GM23338 (cell line): ENCODE measurements around the gene LDHAL6A. TPM values are rescaled to one million over a fixed set of nuclear protein-coding genes. Genes with fewer than 3 reads are reported as not detected.
A peak's percentile ranks its signal among the peaks of the same experiment; 100 is the strongest.

ENCODE experiments used
- ATAC-seq: fragments of 200-7000 bp; cut with Tn5 transposase; 3 replicates; pipeline ENCODE4 v1.9.1; 2020
- DNase-seq: peaks from one replicate; pipeline ENCODE4 v3.0.0-alpha.2; 2015; ENCODE audit warnings: low spot score
- H2AFZ ChIP-seq: fragments of 200-600 bp; sonication (generic); 2 replicates; pipeline ENCODE4 v1.8.0; 2016; ENCODE audit warnings: antibody characterized with exemption, mild to moderate bottlenecking, moderate library complexity
- H3F3A ChIP-seq: fragments of 200-600 bp; sonication (generic); replicated peaks from 2 replicates; pipeline ENCODE4 v1.8.0; 2017; ENCODE audit warnings: antibody characterized with exemption, mixed run types, low read depth
- H3K27ac ChIP-seq: fragments of 200-600 bp; sonication (generic); 2 replicates; pipeline ENCODE4 v1.6.1; 2016; ENCODE audit warnings: low read depth
- H3K27me3 ChIP-seq: fragments of 200-600 bp; sonication (generic); 2 replicates; pipeline ENCODE4 v1.8.0; 2016; ENCODE audit warnings: mild to moderate bottlenecking, mixed run types, moderate library complexity; ENCODE audit not compliant: insufficient read depth
- H3K36me3 ChIP-seq: fragments of 200-600 bp; sonication (generic); 2 replicates; pipeline ENCODE4 v1.8.0; 2016; ENCODE audit warnings: mild to moderate bottlenecking; ENCODE audit not compliant: insufficient read depth
- H3K4me1 ChIP-seq: fragments of 200-600 bp; sonication (generic); 2 replicates; pipeline ENCODE4 v1.8.0; 2016; ENCODE audit warnings: mild to moderate bottlenecking, moderate library complexity; ENCODE audit not compliant: insufficient read depth
- H3K4me2 ChIP-seq: fragments of 200-600 bp; sonication (generic); 2 replicates; pipeline ENCODE4 v1.7.1; 2017; ENCODE audit warnings: mixed run types
- H3K4me3 ChIP-seq: fragments of 200-600 bp; sonication (generic); 2 replicates; pipeline ENCODE4 v1.6.1; 2016; ENCODE audit warnings: mixed run types
- H3K79me2 ChIP-seq: fragments of 200-600 bp; sonication (generic); replicated peaks from 2 replicates; pipeline ENCODE4 v1.8.0; 2017; ENCODE audit warnings: mild to moderate bottlenecking; ENCODE audit not compliant: insufficient read depth
- H3K9me2 ChIP-seq: fragments of 200-600 bp; sonication (generic); 2 replicates; pipeline ENCODE4 v1.8.0; 2017; ENCODE audit not compliant: insufficient read depth
- H4K20me1 ChIP-seq: fragments of 200-600 bp; sonication (generic); replicated peaks from 2 replicates; pipeline ENCODE4 v1.8.0; 2017; ENCODE audit warnings: mild to moderate bottlenecking; ENCODE audit not compliant: insufficient read depth
- H3K27ac Mint-ChIP-seq: 2 replicates; pipeline ENCODE4 v1.8.0; 2020; ENCODE audit warnings: inconsistent platforms, mild to moderate bottlenecking, moderate library complexity, mixed read lengths
- H3K27me3 Mint-ChIP-seq: 3 replicates; pipeline ENCODE4 v1.8.0; 2022; ENCODE audit warnings: low read depth, mild to moderate bottlenecking, moderate library complexity, mixed read lengths, inconsistent platforms; ENCODE audit not compliant: insufficient read depth, poor library complexity
- H3K36me3 Mint-ChIP-seq: 3 replicates; pipeline ENCODE4 v1.8.0; 2021; ENCODE audit warnings: low read depth, mild to moderate bottlenecking, inconsistent platforms, moderate library complexity, mixed read lengths
- H3K4me1 Mint-ChIP-seq: 3 replicates; pipeline ENCODE4 v1.8.0; 2020; ENCODE audit warnings: mild to moderate bottlenecking, inconsistent platforms, mixed read lengths
- H3K4me3 Mint-ChIP-seq: 3 replicates; pipeline ENCODE4 v1.8.0; 2021; ENCODE audit warnings: moderate library complexity, mild to moderate bottlenecking, inconsistent platforms, mixed read lengths
- H3K9me3 Mint-ChIP-seq: 3 replicates; pipeline ENCODE4 v1.8.0; 2020; ENCODE audit warnings: moderate library complexity, mild to moderate bottlenecking, inconsistent platforms, mixed read lengths
- CREB1 ChIP-seq: fragments of 250-450 bp; sonication (Bioruptor Pico); IDR thresholded peaks from 2 replicates; pipeline ENCODE4 v1.5.0; 2020; ENCODE audit warnings: low read depth, mild to moderate bottlenecking, moderate library complexity
- EZH2phosphoT487 ChIP-seq: fragments of 200-600 bp; sonication (generic); IDR thresholded peaks from one replicate; pipeline ENCODE4 v1.8.1; 2018; ENCODE audit warnings: antibody characterized with exemption; ENCODE audit not compliant: unreplicated experiment
- NANOG ChIP-seq: IDR thresholded peaks from 2 replicates; pipeline ENCODE4 v1.6.1; 2016; ENCODE audit warnings: antibody characterized with exemption, borderline replicate concordance
- POLR2AphosphoS5 ChIP-seq: IDR thresholded peaks from 2 replicates; pipeline ENCODE4 v1.6.1; 2016; ENCODE audit warnings: antibody characterized with exemption, low read depth
- REST ChIP-seq: IDR thresholded peaks from one replicate; pipeline ENCODE4 v1.6.1; 2018; ENCODE audit warnings: antibody characterized with exemption; ENCODE audit not compliant: unreplicated experiment
- STAT1 ChIP-seq: IDR thresholded peaks from one replicate; pipeline ENCODE4 v1.6.1; 2016; ENCODE audit warnings: antibody characterized with exemption; ENCODE audit not compliant: unreplicated experiment
- ZNF114 ChIP-seq: fragments of 250-450 bp; sonication (Bioruptor Pico); IDR thresholded peaks from 2 replicates; pipeline ENCODE4 v1.5.0; 2020; ENCODE audit warnings: mild to moderate bottlenecking, moderate library complexity
- ZNF331 ChIP-seq: fragments of 250-450 bp; sonication (Bioruptor Pico); IDR thresholded peaks from 2 replicates; pipeline ENCODE4 v1.5.0; 2020; ENCODE audit warnings: low read depth, mild to moderate bottlenecking, moderate library complexity
- ZNF462 ChIP-seq: fragments of 250-450 bp; sonication (Bioruptor Pico); IDR thresholded peaks from 2 replicates; pipeline ENCODE4 v1.5.0; 2020; ENCODE audit warnings: mild to moderate bottlenecking, moderate library complexity
- polyA plus RNA-seq: library from polyadenylated mRNA; unstranded; fragments of >200 nt; fragmentation: Nextera tagmentation; extraction: Ambion mirVana; gene quantifications from 2 replicates; pipeline ENCODE4 v1.2.1, GENCODE V29; 2016
- total RNA-seq: library from RNA; depleted of rRNA; stranded (reverse); fragments of >200 nt; shearing (Covaris generic); gene quantifications from 2 replicates; pipeline ENCODE4 v1.2.3, GENCODE V29; 2014
- TF ChIP-seq, protein P1 (sequence below), 2 experiments: fragments of 200-600 bp in 1 of 2; sonication (generic) in 1 of 2; conservative IDR thresholded peaks; 2 replicates each; pipeline versions ENCODE4 v1.5.1 to v1.6.1; 2016 to 2017; ENCODE audit warnings: antibody characterized with exemption in 2 of 2, low read depth in 2 of 2, mild to moderate bottlenecking in 2 of 2, moderate library complexity in 1 of 2
- TF ChIP-seq, protein P2 (sequence below): IDR thresholded peaks from 2 replicates; pipeline ENCODE4 v1.6.1; 2016; ENCODE audit warnings: antibody characterized with exemption

Gene LDHAL6A
- total and polyA plus RNA-seq, 2 experiments from 2014 or later, result 0.10 to 0.59 TPM

- Histone ChIP-seq H3K4me3 (no peak overlapping the region), H3K9me2 (no peaks in the 10 kb centered on the region), H2AFZ (no peak overlapping the region), H3K27ac (peak overlapping the region; percentile 3; the same call in 1 of the 2 replicates), H3K36me3 (peaks cover 16% of the 10 kb centered on the region; the same call in 1 of the 2 replicates), H3K27me3 (no peaks in the 10 kb centered on the region), H3K4me2 (no peak overlapping the region), H3F3A (no peaks in the 10 kb centered on the region), H3K4me1 (no peaks in the 10 kb centered on the region; the same call in 1 of the 2 replicates), H4K20me1 (peaks cover 8% of the 10 kb centered on the region; the same call in 1 of the 2 replicates), H3K79me2 (no peaks in the 10 kb centered on the region)
- Mint-ChIP-seq H3K27ac (no peak overlapping the region), H3K4me1 (no peaks in the 10 kb centered on the region), H3K9me3 (no peaks in the 10 kb centered on the region), H3K4me3 (no peak overlapping the region), H3K27me3 (no peaks in the 10 kb centered on the region), H3K36me3 (peaks cover 16% of the 10 kb centered on the region; the same call in 2 of the 3 replicates)
- no peak for ATAC-seq
- DNase-seq, result no peak
- TF ChIP-seq, protein P1, sequence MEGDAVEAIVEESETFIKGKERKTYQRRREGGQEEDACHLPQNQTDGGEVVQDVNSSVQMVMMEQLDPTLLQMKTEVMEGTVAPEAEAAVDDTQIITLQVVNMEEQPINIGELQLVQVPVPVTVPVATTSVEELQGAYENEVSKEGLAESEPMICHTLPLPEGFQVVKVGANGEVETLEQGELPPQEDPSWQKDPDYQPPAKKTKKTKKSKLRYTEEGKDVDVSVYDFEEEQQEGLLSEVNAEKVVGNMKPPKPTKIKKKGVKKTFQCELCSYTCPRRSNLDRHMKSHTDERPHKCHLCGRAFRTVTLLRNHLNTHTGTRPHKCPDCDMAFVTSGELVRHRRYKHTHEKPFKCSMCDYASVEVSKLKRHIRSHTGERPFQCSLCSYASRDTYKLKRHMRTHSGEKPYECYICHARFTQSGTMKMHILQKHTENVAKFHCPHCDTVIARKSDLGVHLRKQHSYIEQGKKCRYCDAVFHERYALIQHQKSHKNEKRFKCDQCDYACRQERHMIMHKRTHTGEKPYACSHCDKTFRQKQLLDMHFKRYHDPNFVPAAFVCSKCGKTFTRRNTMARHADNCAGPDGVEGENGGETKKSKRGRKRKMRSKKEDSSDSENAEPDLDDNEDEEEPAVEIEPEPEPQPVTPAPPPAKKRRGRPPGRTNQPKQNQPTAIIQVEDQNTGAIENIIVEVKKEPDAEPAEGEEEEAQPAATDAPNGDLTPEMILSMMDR (conservative IDR thresholded peaks at IDR 0.05; ENCODE audit: low read depth in 2 of 2), result no peak
- TF ChIP-seq CREB1 (CRISPR knock-in tag) (no peak), NANOG (no peak), STAT1 (no peak), REST (no peak), ZNF114 (no peak), ZNF462 (CRISPR knock-in tag) (no peak), ZNF331 (no peak), EZH2phosphoT487 (no peak), POLR2AphosphoS5 (no peak)
- TF ChIP-seq, protein P2, sequence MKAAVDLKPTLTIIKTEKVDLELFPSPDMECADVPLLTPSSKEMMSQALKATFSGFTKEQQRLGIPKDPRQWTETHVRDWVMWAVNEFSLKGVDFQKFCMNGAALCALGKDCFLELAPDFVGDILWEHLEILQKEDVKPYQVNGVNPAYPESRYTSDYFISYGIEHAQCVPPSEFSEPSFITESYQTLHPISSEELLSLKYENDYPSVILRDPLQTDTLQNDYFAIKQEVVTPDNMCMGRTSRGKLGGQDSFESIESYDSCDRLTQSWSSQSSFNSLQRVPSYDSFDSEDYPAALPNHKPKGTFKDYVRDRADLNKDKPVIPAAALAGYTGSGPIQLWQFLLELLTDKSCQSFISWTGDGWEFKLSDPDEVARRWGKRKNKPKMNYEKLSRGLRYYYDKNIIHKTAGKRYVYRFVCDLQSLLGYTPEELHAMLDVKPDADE, result no peak
Observed at GRCh38 chr11:18493310-18493709, 37.7 kb downstream of the LDHAL6A start.
